Measurements from ENCODE around the gene EGFL7. TPM values are rescaled to one million over a fixed set of nuclear protein-coding genes. Genes with fewer than 3 reads are reported as not detected.

Gene EGFL7
- total and polyA plus RNA-seq, 10 of the 15 experiments (the other 5 are each of a cell fraction or from before 2014, with no cell fraction given) = 0.06 to 0.46 (median 0.19) TPM; not detected in 5

GRCh38 chr9:136650021-136650420 is 12.7 kb upstream of the EGFL7 start (continued):
- TF ChIP-seq, protein P1, sequence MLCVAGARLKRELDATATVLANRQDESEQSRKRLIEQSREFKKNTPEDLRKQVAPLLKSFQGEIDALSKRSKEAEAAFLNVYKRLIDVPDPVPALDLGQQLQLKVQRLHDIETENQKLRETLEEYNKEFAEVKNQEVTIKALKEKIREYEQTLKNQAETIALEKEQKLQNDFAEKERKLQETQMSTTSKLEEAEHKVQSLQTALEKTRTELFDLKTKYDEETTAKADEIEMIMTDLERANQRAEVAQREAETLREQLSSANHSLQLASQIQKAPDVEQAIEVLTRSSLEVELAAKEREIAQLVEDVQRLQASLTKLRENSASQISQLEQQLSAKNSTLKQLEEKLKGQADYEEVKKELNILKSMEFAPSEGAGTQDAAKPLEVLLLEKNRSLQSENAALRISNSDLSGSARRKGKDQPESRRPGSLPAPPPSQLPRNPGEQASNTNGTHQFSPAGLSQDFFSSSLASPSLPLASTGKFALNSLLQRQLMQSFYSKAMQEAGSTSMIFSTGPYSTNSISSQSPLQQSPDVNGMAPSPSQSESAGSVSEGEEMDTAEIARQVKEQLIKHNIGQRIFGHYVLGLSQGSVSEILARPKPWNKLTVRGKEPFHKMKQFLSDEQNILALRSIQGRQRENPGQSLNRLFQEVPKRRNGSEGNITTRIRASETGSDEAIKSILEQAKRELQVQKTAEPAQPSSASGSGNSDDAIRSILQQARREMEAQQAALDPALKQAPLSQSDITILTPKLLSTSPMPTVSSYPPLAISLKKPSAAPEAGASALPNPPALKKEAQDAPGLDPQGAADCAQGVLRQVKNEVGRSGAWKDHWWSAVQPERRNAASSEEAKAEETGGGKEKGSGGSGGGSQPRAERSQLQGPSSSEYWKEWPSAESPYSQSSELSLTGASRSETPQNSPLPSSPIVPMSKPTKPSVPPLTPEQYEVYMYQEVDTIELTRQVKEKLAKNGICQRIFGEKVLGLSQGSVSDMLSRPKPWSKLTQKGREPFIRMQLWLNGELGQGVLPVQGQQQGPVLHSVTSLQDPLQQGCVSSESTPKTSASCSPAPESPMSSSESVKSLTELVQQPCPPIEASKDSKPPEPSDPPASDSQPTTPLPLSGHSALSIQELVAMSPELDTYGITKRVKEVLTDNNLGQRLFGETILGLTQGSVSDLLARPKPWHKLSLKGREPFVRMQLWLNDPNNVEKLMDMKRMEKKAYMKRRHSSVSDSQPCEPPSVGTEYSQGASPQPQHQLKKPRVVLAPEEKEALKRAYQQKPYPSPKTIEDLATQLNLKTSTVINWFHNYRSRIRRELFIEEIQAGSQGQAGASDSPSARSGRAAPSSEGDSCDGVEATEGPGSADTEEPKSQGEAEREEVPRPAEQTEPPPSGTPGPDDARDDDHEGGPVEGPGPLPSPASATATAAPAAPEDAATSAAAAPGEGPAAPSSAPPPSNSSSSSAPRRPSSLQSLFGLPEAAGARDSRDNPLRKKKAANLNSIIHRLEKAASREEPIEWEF (IDR thresholded peaks at IDR 0.05; ENCODE audit: insufficient replicate concordance, low read depth, low read length) = no peak
- TF ChIP-seq BCL11A (IDR thresholded peaks at IDR 0.05; ENCODE audit: low read depth, low read length) = no peak
- TF ChIP-seq, protein P2, sequence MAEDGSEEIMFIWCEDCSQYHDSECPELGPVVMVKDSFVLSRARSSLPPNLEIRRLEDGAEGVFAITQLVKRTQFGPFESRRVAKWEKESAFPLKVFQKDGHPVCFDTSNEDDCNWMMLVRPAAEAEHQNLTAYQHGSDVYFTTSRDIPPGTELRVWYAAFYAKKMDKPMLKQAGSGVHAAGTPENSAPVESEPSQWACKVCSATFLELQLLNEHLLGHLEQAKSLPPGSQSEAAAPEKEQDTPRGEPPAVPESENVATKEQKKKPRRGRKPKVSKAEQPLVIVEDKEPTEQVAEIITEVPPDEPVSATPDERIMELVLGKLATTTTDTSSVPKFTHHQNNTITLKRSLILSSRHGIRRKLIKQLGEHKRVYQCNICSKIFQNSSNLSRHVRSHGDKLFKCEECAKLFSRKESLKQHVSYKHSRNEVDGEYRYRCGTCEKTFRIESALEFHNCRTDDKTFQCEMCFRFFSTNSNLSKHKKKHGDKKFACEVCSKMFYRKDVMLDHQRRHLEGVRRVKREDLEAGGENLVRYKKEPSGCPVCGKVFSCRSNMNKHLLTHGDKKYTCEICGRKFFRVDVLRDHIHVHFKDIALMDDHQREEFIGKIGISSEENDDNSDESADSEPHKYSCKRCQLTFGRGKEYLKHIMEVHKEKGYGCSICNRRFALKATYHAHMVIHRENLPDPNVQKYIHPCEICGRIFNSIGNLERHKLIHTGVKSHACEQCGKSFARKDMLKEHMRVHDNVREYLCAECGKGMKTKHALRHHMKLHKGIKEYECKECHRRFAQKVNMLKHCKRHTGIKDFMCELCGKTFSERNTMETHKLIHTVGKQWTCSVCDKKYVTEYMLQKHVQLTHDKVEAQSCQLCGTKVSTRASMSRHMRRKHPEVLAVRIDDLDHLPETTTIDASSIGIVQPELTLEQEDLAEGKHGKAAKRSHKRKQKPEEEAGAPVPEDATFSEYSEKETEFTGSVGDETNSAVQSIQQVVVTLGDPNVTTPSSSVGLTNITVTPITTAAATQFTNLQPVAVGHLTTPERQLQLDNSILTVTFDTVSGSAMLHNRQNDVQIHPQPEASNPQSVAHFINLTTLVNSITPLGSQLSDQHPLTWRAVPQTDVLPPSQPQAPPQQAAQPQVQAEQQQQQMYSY (CRISPR knock-in tag; IDR thresholded peaks at IDR 0.05) = no peak
- TF ChIP-seq NFIC (IDR thresholded peaks at IDR 0.05; ENCODE audit: low read depth, low read length) = no peak
- no peak for TF ChIP-seq MYB (IDR thresholded peaks at IDR 0.05; ENCODE audit: borderline replicate concordance, low read depth, low read length)
- TF ChIP-seq BMI1 (IDR thresholded peaks at IDR 0.05; ENCODE audit: borderline replicate concordance) = no peak
- TF ChIP-seq, protein P3, sequence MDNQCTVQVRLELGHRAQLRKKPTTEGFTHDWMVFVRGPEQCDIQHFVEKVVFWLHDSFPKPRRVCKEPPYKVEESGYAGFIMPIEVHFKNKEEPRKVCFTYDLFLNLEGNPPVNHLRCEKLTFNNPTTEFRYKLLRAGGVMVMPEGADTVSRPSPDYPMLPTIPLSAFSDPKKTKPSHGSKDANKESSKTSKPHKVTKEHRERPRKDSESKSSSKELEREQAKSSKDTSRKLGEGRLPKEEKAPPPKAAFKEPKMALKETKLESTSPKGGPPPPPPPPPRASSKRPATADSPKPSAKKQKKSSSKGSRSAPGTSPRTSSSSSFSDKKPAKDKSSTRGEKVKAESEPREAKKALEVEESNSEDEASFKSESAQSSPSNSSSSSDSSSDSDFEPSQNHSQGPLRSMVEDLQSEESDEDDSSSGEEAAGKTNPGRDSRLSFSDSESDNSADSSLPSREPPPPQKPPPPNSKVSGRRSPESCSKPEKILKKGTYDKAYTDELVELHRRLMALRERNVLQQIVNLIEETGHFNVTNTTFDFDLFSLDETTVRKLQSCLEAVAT (IDR thresholded peaks at IDR 0.05) = no peak

All from GM12878 (cell line).